HepG2 (cell line): ENCODE results near the gene ALOXE3. TPM values are rescaled to one million over a fixed set of nuclear protein-coding genes. Genes with fewer than 3 reads are reported as not detected.

Source experiments
- ATAC-seq: fragments of 200-7000 bp; cut with Tn5 transposase; 3 replicates; pipeline ENCODE4 v1.9.1; 2020; ENCODE audit warnings: mild to moderate bottlenecking, moderate library complexity
- BruUV-seq: library from RNA; stranded (reverse); fragments of 400-500 nt; replicated peaks from 2 replicates; lab custom pipeline; 2021; lab: Mats Ljungman, UMichigan
- CTCF ChIA-PET: fragments of 300-600 bp; formaldehyde crosslinking; extraction: SDS; loops from one replicate; lab custom pipeline; 2021; ENCODE audit warnings: low total read pairs, inconsistent platforms, low intra/inter-chr PET ratio; lab: Yijun Ruan, JAX
- POLR2A ChIA-PET: fragments of 350-600 bp; sonication (Branson Sonifier 250); formaldehyde crosslinking; loops from one replicate; lab custom pipeline; 2020; ENCODE audit warnings: antibody characterized with exemption, inconsistent platforms; lab: Yijun Ruan, JAX
- DNase-seq: peaks from one replicate; pipeline ENCODE4 v3.0.0-alpha.2; 2015; ENCODE audit warnings: low spot score
- FAIRE-seq: peaks from 3 replicates; lab custom pipeline; 2011; peaks lifted over from hg19 to GRCh38; lab: Jason Lieb, UNC
- H2AFZ ChIP-seq: one replicate; pipeline ENCODE4 v1.6.1; 2011; ENCODE audit warnings: low read length, inconsistent platforms
- H3K27ac ChIP-seq: fragments of 300-600 bp; 3 replicates; pipeline ENCODE4 v1.8.0; 2011; ENCODE audit warnings: mixed run types, mild to moderate bottlenecking, mixed read lengths, low read length, inconsistent platforms; ENCODE audit not compliant: insufficient read depth; ENCODE audit errors: extremely low read length
- H3K27me3 ChIP-seq, 2 experiments: fragments of 200-600 bp in 1 of 2; 2 replicates in 1 of 2; 3 replicates in 1 of 2; pipeline versions ENCODE4 v1.6.0 to v1.8.0; 2011; ENCODE audit warnings: low read length in 2 of 2, mild to moderate bottlenecking in 2 of 2, moderate library complexity in 2 of 2, inconsistent platforms in 1 of 2; ENCODE audit not compliant: insufficient read depth in 2 of 2, control insufficient read depth in 1 of 2
- H3K36me3 ChIP-seq, 2 experiments: fragments of 200-600 bp in 1 of 2; replicated peaks in 1 of 2; 2 replicates in 1 of 2; 3 replicates in 1 of 2; pipeline versions ENCODE4 v1.5.1 to v1.8.0; 2011; ENCODE audit warnings: low read length in 2 of 2, inconsistent platforms in 1 of 2; ENCODE audit not compliant: insufficient read depth in 2 of 2, control insufficient read depth in 1 of 2
- H3K4me1 ChIP-seq: 2 replicates; pipeline ENCODE4 v1.5.1; 2012; ENCODE audit warnings: low read length, inconsistent platforms; ENCODE audit not compliant: insufficient read depth
- H3K4me2 ChIP-seq: 2 replicates; pipeline ENCODE4 v1.6.0; 2011; ENCODE audit warnings: low read depth, low read length, inconsistent platforms
- H3K4me3 ChIP-seq, 3 experiments: fragments of 200-600 bp in 1 of 3; sonication (generic), shearing (Covaris generic) in 1 of 3; replicated peaks in 1 of 3; 2 replicates each; pipeline ENCODE4 v1.5.1; 2011 to 2016; ENCODE audit warnings: low read length in 3 of 3, inconsistent platforms in 2 of 3, low read depth in 2 of 3, mild to moderate bottlenecking in 2 of 3, control low read depth in 1 of 3, mixed read lengths in 1 of 3; ENCODE audit not compliant: insufficient read depth in 1 of 3
- H3K79me2 ChIP-seq: one replicate; pipeline ENCODE4 v1.6.1; 2011; ENCODE audit warnings: low read length, inconsistent platforms; ENCODE audit not compliant: insufficient read depth
- H3K9ac ChIP-seq: 2 replicates; pipeline ENCODE4 v1.6.0; 2011; ENCODE audit warnings: mild to moderate bottlenecking, low read depth, low read length, inconsistent platforms; ENCODE audit not compliant: insufficient read depth
- H3K9me3 ChIP-seq: 2 replicates; pipeline ENCODE4 v1.5.1; 2012; ENCODE audit warnings: mild to moderate bottlenecking, low read length
- H4K20me1 ChIP-seq: 2 replicates; pipeline ENCODE4 v1.6.0; 2011; ENCODE audit warnings: inconsistent platforms, mild to moderate bottlenecking, low read length, moderate library complexity; ENCODE audit not compliant: insufficient read depth
- E2F5 ChIP-seq: sonication (generic); formaldehyde crosslinking; conservative IDR thresholded peaks from 2 replicates; pipeline ENCODE4 v1.4.0; 2020; ENCODE audit warnings: missing genetic modification reagents
- POLR2AphosphoS2 ChIP-seq: IDR thresholded peaks from 2 replicates; pipeline ENCODE4 v1.6.1; 2011; ENCODE audit warnings: low read depth, low read length, improper control_type of control experiment
- POLR2AphosphoS5 ChIP-seq: IDR thresholded peaks from 2 replicates; pipeline ENCODE4 v1.6.1; 2012; ENCODE audit warnings: low read depth, low read length
- SIX4 ChIP-seq: sonication (generic); formaldehyde crosslinking; IDR thresholded peaks from 2 replicates; pipeline ENCODE4 v1.4.0; 2020; ENCODE audit warnings: missing genetic modification reagents
- YY1 ChIP-seq: IDR thresholded peaks from 2 replicates; pipeline ENCODE4 v1.6.1; 2011; ENCODE audit warnings: low read length, low read depth, moderate library complexity, mild to moderate bottlenecking; ENCODE audit not compliant: insufficient read depth, insufficient replicate concordance
- ZNF574 ChIP-seq: sonication (generic); formaldehyde crosslinking; IDR thresholded peaks from 2 replicates; pipeline ENCODE4 v1.4.0; 2020; ENCODE audit warnings: missing genetic modification reagents
- ZNF639 ChIP-seq: conservative IDR thresholded peaks from 2 replicates; pipeline ENCODE4 v1.6.1; 2018; ENCODE audit warnings: missing genetic modification reagents
- WGBS: methylation state at CpG from one replicate; pipeline ENCODE4 v1.1.6; 2017; ENCODE audit warnings: low lambda C conversion rate; 5-methylcytosine and 5-hydroxymethylcytosine counted together
- in situ Hi-C: cut with HindIII; loops from 2 replicates; pipeline ENCODE4 v1.10.0; 2017; ENCODE audit warnings: low pct_unique_long_range_greater_than_20kb; ENCODE audit not compliant: extremely low pct_ligation_motif_present
- intact Hi-C: fragments of 100-400 bp; cut with micrococcal nuclease; formaldehyde crosslinking; loops from one replicate; pipeline ENCODE4 v1.10.0; 2022; ENCODE audit not compliant: unreplicated experiment
- polyA plus RNA-seq, 8 experiments: library from polyadenylated mRNA; depleted of rRNA in 3 of 8; stranded (reverse) in 7 of 8; unstranded in 1 of 8; fragments of >200 nt; fragmentation: Illumina TruSeq in 4 of 8; extraction: Trizol in 4 of 8; gene quantifications; 2 replicates each; pipeline versions ENCODE4 v1.2.1 to v1.2.3, GENCODE V29; 2011 to 2016; ENCODE audit warnings: low read depth in 4 of 8, missing spikeins in 1 of 8, mixed read lengths in 1 of 8; ENCODE audit not compliant: insufficient read depth in 1 of 8
- total RNA-seq, 5 experiments: library from RNA; depleted of rRNA; stranded (reverse); fragments of >200 nt; fragmentation: Illumina TruSeq; extraction: Trizol; gene quantifications; 2 replicates each; pipeline ENCODE4 v1.2.3, GENCODE V29; 2016; ENCODE audit warnings: low read depth in 1 of 5

ALOXE3 gene
- total and polyA plus RNA-seq, 2 of the 13 experiments (the other 11 are each of a cell fraction or from before 2014, with no cell fraction given), result 0.07 TPM; not detected in 1

GRCh38 chr17:8142887-8143580 lies 24.7 kb upstream of the ALOXE3 start:
- ChIA-PET POLR2A (no interaction called here), CTCF (no interaction called here)
- Histone ChIP-seq H3K79me2 (no peaks in the 10 kb centered on the region), H3K36me3 (peaks cover 16 to 31% of the 10 kb centered on the region in 2 experiments; a peak in 4 of 5 replicates), H3K9ac (no peak overlapping the region), H2AFZ (no peak overlapping the region), H3K9me3 (no peaks in the 10 kb centered on the region), H3K27ac (no peak overlapping the region), H3K4me2 (no peak overlapping the region), H3K4me3 (no peak overlapping the region), H3K27me3 (no peaks in the 10 kb centered on the region; a peak in 1 of 5 replicates), H3K4me1 (peaks cover 12% of the 10 kb centered on the region), H4K20me1 (0 out of 2 replicates have a peak, but pooled peaks cover 3% of the 10 kb centered on the region)
- no TSS peak for BruUV-seq
- 94% methylated on average over 9 of the region's 15 CpGs for WGBS
- no peak for ATAC-seq
- in situ Hi-C loops, result no loop called here
- FAIRE-seq, result no peak
- TF ChIP-seq YY1 (no peak), POLR2AphosphoS2 (0 out of 2 replicates have a peak, but pooled peaks have one; percentile 16), POLR2AphosphoS5 (no peak), SIX4 (no peak), ZNF639 (CRISPR knock-in tag) (no peak), ZNF574 (CRISPR knock-in tag) (no peak), E2F5 (CRISPR knock-in tag) (no peak)
- intact Hi-C loops, result no loop called here
- no peak for DNase-seq
